Right lobe of liver (tissue), 6 donors: ENCODE data around the gene PFKFB1. TPM values are rescaled to one million over a fixed set of nuclear protein-coding genes. Genes with fewer than 3 reads are reported as not detected.

ENCODE experiments used
- ATAC-seq, 4 donors: fragments of 200-7000 bp; cut with Tn5 transposase; one replicate each; pipeline ENCODE4 v1.9.1; 2020; ENCODE audit warnings: mild to moderate bottlenecking in 4 of 4, moderate library complexity in 4 of 4
- DNase-seq, 3 donors: peaks; one replicate each; pipeline ENCODE4 v3.0.0-alpha.2; 2020
- H3K27ac ChIP-seq, 3 donors: fragments of 200-600 bp; one replicate each; pipeline ENCODE4 v1.8.0; 2022
- H3K27me3 ChIP-seq, 2 donors: fragments of 200-600 bp; one replicate each; pipeline ENCODE4 v1.8.0; 2022
- H3K36me3 ChIP-seq, 4 donors: fragments of 200-600 bp; sonication (generic) in 1 of 4; one replicate each; pipeline versions ENCODE4 v1.5.1 to v1.8.0; 2017 to 2022; ENCODE audit warnings: control low read depth in 1 of 4
- H3K4me1 ChIP-seq, 4 donors: fragments of 200-600 bp; sonication (generic) in 1 of 4; one replicate each; pipeline versions ENCODE4 v1.5.1 to v1.8.0; 2017 to 2022; ENCODE audit warnings: control low read depth in 1 of 4
- H3K4me3 ChIP-seq, 3 donors: fragments of 200-600 bp; one replicate each; pipeline ENCODE4 v1.8.0; 2022
- H3K9me3 ChIP-seq, 4 donors: fragments of 200-600 bp; sonication (generic) in 1 of 4; one replicate each; pipeline versions ENCODE4 v1.5.1 to v1.8.0; 2017 to 2022; ENCODE audit warnings: control low read depth in 1 of 4
- POLR2A ChIP-seq: fragments of 450-650 bp; IDR thresholded peaks from one replicate; pipeline ENCODE4 v1.6.1; 2017; ENCODE audit warnings: antibody characterized with exemption, mild to moderate bottlenecking
- WGBS: methylation state at CpG from one replicate; pipeline ENCODE4 v1.1.6; 2018; ENCODE audit warnings: low coverage, low lambda C conversion rate; ENCODE audit not compliant: insufficient coverage; ENCODE audit errors: missing lambda C conversion rate; 5-methylcytosine and 5-hydroxymethylcytosine counted together
- intact Hi-C, 2 donors: fragments of 100-400 bp; cut with DNase I; formaldehyde crosslinking; loops; one replicate each; pipeline versions ENCODE4 v1.11.2 to v1.14.1; 2022
- long read RNA-seq: library from polyadenylated mRNA; unstranded; transcript quantifications from one replicate; pipeline ENCODE4 v2.0.0, GENCODE V29; 2019
- total RNA-seq, 6 experiments: library from RNA; depleted of rRNA in 2 of 6; stranded (reverse); fragments of >200 nt in 2 of 6; fragmentation: NEBNext Ultra II Directional in 3 of 6; extraction: Animal tissue kit (Norgen Biotek cat#: 25700) in 3 of 6; gene quantifications; one replicate each; pipeline versions ENCODE4 v1.1.0 to v1.2.4, GENCODE V29; 2016 to 2023
- TF ChIP-seq, protein P1 (sequence below), 4 donors: fragments of 200-600 bp in 3 of 4; fragments of 450-650 bp in 1 of 4; IDR thresholded peaks; one replicate each; pipeline versions ENCODE4 v1.5.1 to v1.8.0; 2016 to 2022; ENCODE audit warnings: antibody characterized with exemption in 4 of 4, mild to moderate bottlenecking in 2 of 4
- donor health status: DM: no; HTN: yes; CAD: no.
- donor health status: DM: no; HTN: no; CAD: no.
- donor health status: DM: no; HTN: no; CAD: no.
- donor health status: DM: no; HTN: yes; CAD: no.
- donor health status: DM: no; HTN: yes; CAD: no.

Gene PFKFB1
- total RNA-seq, result 10 to 100 TPM in 4 of 6 experiments, 1 to 10 TPM in 2; 3.8 to 21.8 (median 16.7) TPM
- long read RNA-seq, partial matches to known transcripts, result 0 of 2 reads
- long read RNA-seq, other reads (novel, unspliced or antisense), result 2 of 2 reads

- DNase-seq, result peak; percentile 64 to 86 (median 84)
- H3K4me3 ChIP-seq, result peak within 1 kb of the TSS; percentile 29 to 61 (median 51)
- intact Hi-C loops, result no loop called here
- H3K4me1 ChIP-seq, result peaks cover 0 to 15% (median 4%) of the 10 kb centered on the region in 4 donors
- H3K27ac ChIP-seq, result peak within 1 kb of the TSS in 2 of 3 donors; percentile 47 to 70
- H3K27me3 ChIP-seq, result no peaks in the 10 kb centered on the region
- 29% methylated on average over 2 of the region's 2 CpGs for WGBS
- no peaks in the 10 kb centered on the region for H3K9me3 ChIP-seq
- ATAC-seq, result peak; percentile 81 to 91 (median 84)
- no peak for TF ChIP-seq POLR2A
- TF ChIP-seq, protein P1, sequence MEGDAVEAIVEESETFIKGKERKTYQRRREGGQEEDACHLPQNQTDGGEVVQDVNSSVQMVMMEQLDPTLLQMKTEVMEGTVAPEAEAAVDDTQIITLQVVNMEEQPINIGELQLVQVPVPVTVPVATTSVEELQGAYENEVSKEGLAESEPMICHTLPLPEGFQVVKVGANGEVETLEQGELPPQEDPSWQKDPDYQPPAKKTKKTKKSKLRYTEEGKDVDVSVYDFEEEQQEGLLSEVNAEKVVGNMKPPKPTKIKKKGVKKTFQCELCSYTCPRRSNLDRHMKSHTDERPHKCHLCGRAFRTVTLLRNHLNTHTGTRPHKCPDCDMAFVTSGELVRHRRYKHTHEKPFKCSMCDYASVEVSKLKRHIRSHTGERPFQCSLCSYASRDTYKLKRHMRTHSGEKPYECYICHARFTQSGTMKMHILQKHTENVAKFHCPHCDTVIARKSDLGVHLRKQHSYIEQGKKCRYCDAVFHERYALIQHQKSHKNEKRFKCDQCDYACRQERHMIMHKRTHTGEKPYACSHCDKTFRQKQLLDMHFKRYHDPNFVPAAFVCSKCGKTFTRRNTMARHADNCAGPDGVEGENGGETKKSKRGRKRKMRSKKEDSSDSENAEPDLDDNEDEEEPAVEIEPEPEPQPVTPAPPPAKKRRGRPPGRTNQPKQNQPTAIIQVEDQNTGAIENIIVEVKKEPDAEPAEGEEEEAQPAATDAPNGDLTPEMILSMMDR (IDR thresholded peaks at IDR 0.05), result no peak
- H3K36me3 ChIP-seq, result no peaks in the 10 kb centered on the region
Observed at GRCh38 chrX:54994099-54994498, at the start of gene PFKFB1. TSS of gene PFKFB1 (minus strand) at chrX:54994188. CDS start at chrX:54994007, 181 bp downstream.

DNA sequence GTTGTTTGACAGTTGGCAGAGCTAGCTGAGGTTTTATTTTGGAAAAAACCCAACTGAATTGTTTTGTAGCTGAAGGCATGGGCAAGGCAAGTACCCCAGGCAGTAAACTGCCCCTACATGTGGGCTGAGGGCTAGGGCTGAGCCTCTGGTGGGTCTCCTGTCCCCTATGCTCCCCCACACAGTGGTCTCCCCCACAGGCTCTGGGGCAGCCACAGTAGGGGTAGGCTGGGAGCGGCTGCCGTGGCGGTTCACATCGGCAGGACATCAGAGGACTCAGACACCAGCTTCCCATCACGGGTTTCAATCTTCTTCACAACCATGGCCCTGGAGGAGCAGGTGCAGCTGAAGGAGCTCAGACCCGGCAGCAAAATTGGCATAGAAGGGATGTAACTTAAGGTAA is 47.5 kb upstream of the PFKFB1 start:
- no peaks in the 10 kb centered on the region for H3K4me1 ChIP-seq
- no CpG with 5 or more reads among the region's 6 CpGs for WGBS
- H3K27me3 ChIP-seq, result peaks cover 0 to 7% of the 10 kb centered on the region in 2 donors
- no peak for DNase-seq
- H3K4me3 ChIP-seq, result no peak overlapping the region
- no peaks in the 10 kb centered on the region for H3K36me3 ChIP-seq
- intact Hi-C loops, result no loop called here
- TF ChIP-seq POLR2A, result no peak
- TF ChIP-seq, protein P1 (IDR thresholded peaks at IDR 0.05), result no peak
- H3K9me3 ChIP-seq, result no peaks in the 10 kb centered on the region
- ATAC-seq, result no peak
- H3K27ac ChIP-seq, result no peak overlapping the region

DNA sequence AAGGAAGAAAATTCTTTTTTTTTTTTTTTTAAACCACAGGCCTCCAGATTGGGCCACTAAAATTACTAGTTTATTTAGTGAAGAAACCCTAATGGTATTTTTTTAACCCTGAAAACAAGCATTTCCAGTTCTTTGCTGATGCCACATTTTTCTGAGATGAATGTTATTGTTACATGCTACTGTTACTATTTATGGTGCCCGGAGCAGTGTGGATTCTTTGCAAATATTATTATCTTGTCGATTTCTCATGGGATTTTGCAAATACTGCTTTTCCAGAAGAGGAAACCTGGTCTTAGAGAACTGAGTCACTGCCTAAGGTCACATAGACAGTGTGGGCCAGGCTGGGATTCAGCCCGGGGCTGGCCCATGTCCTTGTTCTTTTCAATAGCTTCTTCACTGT is 45.5 kb upstream of the PFKFB1 start:
- WGBS, result 66% methylated on average over 3 of the region's 3 CpGs
- H3K4me3 ChIP-seq, result no peak overlapping the region
- TF ChIP-seq POLR2A, result no peak
- TF ChIP-seq, protein P1 (IDR thresholded peaks at IDR 0.05), result no peak
- ATAC-seq (no peak), DNase-seq (no peak)
- intact Hi-C loops, result no loop called here
- H3K36me3 ChIP-seq, result no peaks in the 10 kb centered on the region
- H3K9me3 ChIP-seq, result no peaks in the 10 kb centered on the region
- no peaks in the 10 kb centered on the region for H3K4me1 ChIP-seq
- H3K27ac ChIP-seq, result no peak overlapping the region
- H3K27me3 ChIP-seq, result peaks cover 0 to 7% of the 10 kb centered on the region in 2 donors

- intact Hi-C loops, result no loop called here
Observed at GRCh38 chrX:55033429-55033828, 39.4 kb upstream of the PFKFB1 start.

More at GRCh38 chrX:55033429-55033828, 39.4 kb upstream of the PFKFB1 start:
- WGBS, result 41% methylated on average over 2 of the region's 2 CpGs
- no peak for DNase-seq
- TF ChIP-seq, protein P1 (IDR thresholded peaks at IDR 0.05), result no peak
- no peak for TF ChIP-seq POLR2A
- peak; percentile 72 to 90 (median 86) for ATAC-seq
- H3K9me3 ChIP-seq, result no peaks in the 10 kb centered on the region
- no peak overlapping the region for H3K4me3 ChIP-seq
- H3K27ac ChIP-seq, result no peak overlapping the region
- peaks cover 0 to 2% of the 10 kb centered on the region in 2 donors for H3K27me3 ChIP-seq
- no peaks in the 10 kb centered on the region for H3K36me3 ChIP-seq
- H3K4me1 ChIP-seq, result peaks cover 0 to 9% (median 0%) of the 10 kb centered on the region in 4 donors
